Measurements from ENCODE around the gene MBD5. TPM values are rescaled to one million over a fixed set of nuclear protein-coding genes. Genes with fewer than 3 reads are reported as not detected.

MBD5 gene
- total RNA-seq, 1 donor from 2014 or later = 72.5 TPM

DNA sequence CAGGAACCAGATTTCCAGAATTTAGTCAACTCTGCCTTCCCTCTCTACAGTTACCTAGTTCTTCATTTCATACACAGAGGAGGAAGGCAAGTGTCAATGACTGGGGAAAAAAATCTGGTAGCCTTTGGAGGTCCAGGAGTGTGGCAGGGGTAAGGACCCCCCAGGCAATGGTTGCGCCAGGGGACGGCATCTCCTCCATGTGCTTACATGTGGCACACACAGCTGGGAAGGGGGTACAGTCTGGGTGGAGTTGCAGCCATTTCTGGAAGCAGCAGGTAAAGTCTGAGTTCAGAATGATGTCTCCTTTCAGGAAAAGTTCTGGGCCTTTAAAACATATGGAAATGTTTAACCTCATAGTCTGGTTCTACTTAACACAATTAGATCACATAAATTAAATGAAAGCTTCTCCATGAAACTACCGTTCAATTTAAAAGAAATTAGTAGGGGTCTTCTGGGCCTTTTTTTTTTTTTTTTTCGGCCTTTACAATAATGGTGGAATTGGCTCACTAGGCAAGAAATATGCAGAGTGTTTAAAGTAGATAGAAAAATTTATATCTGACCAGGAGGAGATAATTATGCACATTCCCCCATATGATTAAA, 470.0 kb downstream of the MBD5 start:
- intact Hi-C loops (cut with DNase I) = no loop called here
- ATAC-seq (no peak), DNase-seq (ENCODE audit: low spot score) (no peak)

DNA sequence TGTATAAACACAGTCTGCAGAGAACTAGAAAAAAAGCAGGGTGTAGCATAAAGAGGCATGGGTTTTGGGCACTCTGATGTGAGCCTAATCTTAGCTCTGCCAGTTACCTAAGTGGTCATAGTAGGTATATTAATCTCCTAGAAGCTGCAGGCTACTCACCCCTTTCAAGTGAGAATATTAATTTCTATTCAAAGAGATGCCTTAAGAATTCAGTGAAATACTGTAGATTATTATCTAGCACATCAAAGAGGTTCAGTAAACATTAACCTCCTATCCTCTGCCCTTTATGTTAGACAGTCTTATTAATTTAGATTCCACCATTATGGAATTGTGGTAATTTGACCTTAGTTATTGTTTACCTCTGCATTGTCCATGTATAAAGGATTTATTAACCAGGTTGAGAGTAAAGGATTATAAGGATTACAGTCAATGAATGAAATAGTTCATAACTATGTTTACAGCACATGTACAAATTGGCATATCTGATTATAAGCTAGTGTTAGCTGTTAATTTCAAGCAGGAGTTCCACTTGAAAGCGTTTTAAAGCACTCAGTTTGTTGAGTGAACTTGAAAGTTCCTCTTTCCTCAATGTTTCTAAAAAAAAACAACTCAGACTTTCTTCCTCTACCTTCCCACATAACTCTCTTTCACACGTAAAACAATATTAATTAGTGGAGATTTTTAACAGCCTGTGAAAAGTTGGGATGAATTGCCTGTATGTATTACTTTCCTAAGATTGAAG, 473.1 kb downstream of the MBD5 start:
- intact Hi-C loops (cut with DNase I) = no loop called here
- no peak for DNase-seq (ENCODE audit: low spot score)

DNA sequence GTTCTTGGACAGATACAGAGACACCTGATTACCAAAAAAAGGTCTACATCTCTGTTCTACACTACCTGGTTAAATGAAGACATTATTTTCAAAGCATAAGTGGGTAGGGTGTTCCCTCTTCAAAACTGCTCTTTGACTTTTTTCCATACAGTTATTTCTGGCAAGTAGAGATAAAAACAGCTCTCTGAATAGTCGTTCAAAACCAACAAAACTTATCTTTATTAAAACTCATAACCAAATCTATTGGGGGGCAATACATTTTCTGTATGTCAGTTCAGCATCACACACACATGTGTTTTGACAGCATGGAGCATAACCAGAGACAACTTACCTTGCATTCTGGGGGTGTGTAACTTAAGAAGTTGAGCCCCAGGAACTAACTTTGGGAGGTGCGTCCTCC, 474.7 kb downstream of the MBD5 start:
- ATAC-seq (no peak), DNase-seq (ENCODE audit: low spot score) (no peak)
- intact Hi-C loops (cut with DNase I) = no loop called here

More for the DNA sequence above, 473.1 kb downstream of the MBD5 start:
- no peak for ATAC-seq

DNA sequence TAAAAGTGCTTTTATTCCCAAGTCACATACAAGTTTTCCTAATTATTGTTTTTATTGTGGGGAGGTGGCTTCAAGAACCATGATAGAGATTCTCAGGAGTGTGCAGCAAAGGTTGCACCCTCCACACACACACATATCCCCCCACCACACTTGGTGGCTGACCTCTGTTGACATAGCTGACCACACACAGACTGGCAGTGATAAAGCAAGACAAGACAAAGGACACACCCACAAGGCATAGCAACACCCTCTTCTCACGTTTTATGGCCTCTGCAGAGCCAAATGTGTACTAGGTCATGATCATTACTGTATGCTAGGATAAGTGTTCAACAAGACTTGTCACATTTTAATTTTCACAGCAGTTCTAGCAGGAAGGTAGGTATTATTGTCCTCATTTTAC, 480.7 kb downstream of the MBD5 start:
- DNase-seq (ENCODE audit: low spot score) (no peak), ATAC-seq (no peak)
- intact Hi-C loops (cut with DNase I) = no loop called here

DNA sequence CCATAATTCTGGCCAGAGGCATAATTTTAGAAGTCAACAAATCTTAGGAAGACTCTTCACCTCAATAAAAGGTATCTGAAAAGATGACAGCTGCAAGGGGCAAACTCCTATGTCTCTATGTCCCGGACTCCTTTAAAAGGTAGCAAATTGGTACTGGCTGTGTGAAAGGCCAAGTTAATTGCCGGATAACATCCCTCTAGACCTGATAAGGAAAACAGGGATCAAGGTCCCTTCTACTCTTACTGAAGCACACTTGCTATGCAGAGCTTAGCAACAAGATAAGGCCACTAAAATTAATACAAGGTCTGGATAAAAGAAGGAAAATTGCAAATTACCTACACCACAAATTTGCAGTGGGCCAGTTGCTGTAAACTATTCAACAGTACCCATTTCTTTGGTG, 482.6 kb downstream of the MBD5 start:
- DNase-seq (ENCODE audit: low spot score) = no peak
- intact Hi-C loops (cut with DNase I) = no loop called here

DNA sequence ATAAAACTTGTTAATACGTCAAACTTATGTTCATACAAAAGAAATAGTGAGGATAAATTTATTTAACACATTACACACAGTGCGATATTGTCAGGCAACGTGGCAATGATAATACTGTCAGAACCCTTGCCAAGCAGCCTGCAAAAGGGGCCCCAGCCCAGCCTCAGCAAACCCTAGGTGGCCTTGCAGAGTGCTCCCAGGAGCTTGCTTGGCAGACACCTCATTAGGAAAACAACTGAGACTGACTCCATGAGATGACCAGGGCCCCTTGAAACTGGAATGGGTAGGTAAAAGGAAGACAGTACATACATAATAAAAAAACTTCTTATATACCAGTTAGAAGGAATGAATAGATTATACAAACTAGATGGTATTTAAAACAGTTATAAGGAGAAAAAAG, 487.1 kb downstream of the MBD5 start:
- DNase-seq (ENCODE audit: low spot score) (no peak), ATAC-seq (no peak)
- intact Hi-C loops (cut with DNase I) = no loop called here

More for the DNA sequence above, 482.6 kb downstream of the MBD5 start:
- ATAC-seq = no peak

DNA sequence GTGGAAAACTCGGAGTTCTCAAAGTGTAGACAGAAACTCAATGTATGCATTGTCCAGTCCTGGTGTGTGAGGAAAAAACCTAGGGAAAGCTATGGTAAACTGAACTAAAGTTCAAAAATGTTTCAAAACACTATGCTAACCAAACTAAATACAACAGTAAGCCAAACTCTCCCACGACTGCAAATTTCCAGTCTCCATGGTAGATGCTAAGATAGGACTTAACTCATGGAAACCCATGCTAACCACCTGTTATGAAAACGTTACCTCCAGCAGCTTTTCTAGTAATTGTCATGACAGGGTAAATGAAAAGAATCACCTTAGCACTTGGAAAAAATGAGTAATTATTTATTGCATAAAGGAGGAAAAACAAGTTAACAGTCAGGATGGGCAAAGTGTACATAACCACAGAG, 488.0 kb downstream of the MBD5 start:
- no peak for DNase-seq (ENCODE audit: low spot score)
- intact Hi-C loops (cut with DNase I) = no loop called here
- no peak for ATAC-seq

DNA sequence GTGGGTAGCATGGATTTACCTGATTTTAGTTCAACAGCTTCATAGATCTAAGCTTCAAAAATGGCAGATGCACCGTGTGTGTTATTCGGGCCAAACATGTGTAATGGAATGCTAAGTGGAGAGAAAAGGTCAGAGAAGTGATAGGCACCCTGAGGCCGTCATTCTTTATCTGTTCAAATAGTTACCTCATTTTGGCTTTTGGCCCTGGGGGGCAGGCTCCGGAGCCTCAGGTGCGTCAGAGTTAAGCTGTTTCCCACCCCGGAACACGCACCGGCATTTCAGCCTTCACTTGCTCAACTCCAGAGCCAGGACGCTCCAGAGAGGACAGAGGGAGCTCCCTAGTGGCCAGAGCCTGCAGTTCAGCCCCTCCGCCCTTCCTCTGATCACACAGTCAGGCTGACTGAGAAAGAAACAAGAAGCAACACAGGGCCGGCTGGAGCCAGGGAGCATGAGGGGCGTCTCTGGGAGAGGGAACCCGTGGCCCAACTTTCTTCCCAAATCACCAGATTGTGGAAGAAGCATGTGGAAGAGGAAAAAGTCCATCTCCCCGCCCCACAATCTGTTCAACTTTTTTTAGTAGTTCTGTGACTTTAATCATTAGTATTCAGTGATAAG, 488.5 kb downstream of the MBD5 start:
- peak; percentile 88 for DNase-seq (ENCODE audit: low spot score)
- intact Hi-C loops (cut with DNase I) = no loop called here

DNA sequence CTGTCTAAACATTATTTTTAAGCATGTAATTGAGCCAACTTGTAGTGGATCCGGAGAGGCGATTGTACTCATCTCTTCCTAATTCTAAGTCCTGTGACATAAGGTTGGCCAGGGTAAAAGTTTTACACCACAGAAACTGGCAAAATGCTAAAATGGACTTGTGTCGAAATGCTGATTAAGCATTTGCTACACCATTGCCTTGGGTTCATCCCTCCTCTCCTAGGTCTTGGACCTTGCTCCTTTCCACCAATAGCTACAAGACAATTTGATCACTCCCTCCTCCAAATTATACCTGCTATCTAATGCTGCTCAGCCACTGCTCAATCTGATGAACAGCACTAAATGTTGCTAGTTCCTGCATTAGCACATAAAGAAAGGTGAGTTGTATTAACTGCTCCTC, 491.0 kb downstream of the MBD5 start:
- ATAC-seq = no peak

More for the DNA sequence above, 488.5 kb downstream of the MBD5 start:
- peak; percentile 98 for ATAC-seq

DNA sequence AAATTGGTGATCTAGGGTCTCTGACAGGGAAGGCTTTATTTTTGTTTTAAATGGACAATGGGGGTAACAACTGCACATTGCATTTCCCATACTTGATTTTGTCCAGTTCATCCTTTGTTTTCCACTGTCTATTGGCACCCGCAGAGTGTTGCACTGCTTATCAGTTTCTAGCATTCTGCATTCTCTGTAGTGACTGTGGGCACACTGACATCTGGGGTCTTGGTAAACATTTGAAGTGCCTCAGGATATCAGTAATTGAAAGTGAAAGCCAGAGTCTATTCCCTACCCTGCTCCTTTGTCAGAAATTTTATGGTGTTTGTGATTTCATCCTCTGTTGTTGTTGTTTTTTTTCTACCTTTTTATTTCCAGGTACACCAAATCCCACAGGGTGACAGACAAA, 491.6 kb downstream of the MBD5 start:
- ATAC-seq (no peak), DNase-seq (ENCODE audit: low spot score) (no peak)
- intact Hi-C loops (cut with DNase I) = no loop called here

More for the DNA sequence above, 491.0 kb downstream of the MBD5 start:
- DNase-seq (ENCODE audit: low spot score) = no peak
- intact Hi-C loops (cut with DNase I) = no loop called here

DNA sequence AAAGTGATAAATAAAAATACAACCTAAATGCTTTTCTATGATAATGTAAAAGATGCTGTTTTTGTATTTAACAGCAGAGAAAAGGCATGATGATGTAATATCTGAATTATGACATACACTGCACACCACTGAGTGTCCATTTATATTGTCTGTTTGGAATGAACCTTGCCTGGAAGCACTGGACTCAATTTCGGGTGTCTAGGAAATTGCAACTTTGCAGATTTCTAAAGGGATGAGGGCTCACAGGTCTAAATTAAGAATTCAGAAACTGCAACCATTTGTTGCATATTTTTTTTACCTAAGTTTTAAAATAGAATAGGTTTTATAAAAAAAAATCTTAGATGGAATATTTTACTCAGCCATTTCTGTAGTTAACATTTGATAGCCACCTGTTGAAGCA, 492.5 kb downstream of the MBD5 start:
- intact Hi-C loops (cut with DNase I) = no loop called here
- DNase-seq (ENCODE audit: low spot score) = no peak
- no peak for ATAC-seq

DNA sequence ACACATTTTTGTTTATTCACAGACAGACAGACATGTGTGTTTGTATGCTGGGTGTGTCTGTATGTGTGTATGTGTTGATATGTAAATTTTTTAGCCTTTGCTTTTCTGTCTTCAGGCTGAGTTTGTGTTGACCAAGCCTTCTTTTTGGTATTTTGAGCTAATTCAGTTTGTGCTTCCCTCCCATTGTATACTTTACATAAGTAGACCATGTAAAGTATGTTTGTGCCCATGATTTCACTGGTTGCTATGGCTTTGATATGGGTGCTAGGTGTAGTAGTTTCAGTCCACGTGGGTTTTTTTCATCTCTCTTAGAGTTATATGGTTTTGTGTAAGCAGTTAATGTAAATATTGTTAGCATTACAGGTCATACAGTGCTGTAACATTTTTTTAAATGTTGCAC, 494.2 kb downstream of the MBD5 start:
- intact Hi-C loops (cut with DNase I) = no loop called here
- DNase-seq (ENCODE audit: low spot score) = no peak
- ATAC-seq = no peak

DNA sequence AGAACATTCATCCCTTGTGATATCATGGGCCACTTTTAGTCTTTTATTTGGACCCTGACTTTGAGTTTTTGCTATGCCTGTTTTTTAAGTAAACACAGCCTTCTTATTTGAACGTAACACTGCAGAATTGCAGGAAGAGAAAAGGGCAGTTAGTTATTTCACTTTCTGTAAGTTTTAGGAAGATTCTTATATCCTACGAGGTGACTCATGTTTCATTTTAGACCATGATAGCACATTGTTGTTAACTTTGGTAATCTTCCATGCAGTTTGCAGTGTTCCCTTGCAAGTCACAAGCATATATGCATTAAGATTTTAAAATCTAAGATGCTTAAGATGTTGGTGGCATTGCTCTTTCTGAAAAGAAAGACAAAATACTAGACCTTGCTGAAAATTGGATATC, 495.1 kb downstream of the MBD5 start:
- ATAC-seq = no peak
- intact Hi-C loops (cut with DNase I) = no loop called here
- DNase-seq (ENCODE audit: low spot score) = no peak

DNA sequence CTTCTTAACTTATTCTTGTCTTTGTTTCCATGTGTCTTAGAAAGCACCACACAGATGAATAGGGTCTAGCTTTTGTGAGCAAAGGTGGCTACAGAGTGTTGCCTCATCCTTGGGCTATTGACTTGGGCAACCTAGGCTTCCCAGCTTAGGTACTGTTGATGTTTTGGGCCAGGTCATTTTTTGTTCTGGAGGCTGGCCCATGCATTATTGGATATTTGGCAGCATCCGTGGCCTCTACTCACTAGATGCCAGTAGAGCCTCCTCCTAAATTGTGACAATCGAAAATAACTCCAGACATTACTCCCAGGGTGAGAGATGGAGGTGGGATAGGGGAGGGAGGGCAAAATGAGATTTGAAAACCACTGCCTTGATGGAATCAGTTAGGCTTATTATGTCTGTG, 496.4 kb downstream of the MBD5 start:
- intact Hi-C loops (cut with DNase I) = no loop called here
- ATAC-seq (no peak), DNase-seq (ENCODE audit: low spot score) (no peak)

DNA sequence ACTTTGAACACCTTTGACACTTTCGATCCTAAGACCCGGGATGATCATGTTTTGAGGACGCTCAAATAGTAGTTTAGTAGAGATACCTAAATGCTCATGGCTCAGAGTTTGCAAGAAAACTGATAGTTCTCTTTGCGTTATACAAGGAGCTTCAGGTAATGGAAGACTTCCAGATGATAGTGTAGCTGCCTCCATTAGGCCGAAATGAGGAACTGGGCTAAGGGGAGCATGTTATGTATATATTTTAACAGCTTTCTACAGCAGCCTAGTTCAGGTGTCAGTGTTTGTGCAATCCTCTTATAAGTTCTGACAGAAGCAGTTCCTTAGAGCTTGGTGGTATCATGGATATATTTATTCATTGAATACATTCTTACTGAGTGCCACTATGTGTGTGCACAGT, 496.9 kb downstream of the MBD5 start:
- intact Hi-C loops (cut with DNase I) = no loop called here
- DNase-seq (ENCODE audit: low spot score) (no peak), ATAC-seq (no peak)

DNA sequence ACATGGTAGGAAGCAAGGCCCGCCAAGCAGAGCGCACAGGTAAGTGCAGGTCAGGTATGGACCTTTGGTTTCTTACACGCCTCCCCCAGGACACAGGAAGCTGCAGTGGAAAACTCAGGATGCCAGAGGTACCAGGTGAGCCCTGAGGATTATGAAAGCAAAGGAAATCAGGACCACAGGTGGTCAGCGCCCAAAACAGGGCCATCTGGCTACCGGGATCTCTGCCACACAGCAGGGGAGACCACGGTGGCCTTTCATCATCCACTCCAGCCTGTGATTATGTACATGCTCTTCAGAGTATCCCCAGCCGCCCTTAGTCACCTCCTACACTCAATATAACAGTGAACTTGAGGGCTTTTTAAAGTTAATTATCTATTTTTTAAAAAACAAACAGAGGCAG, 498.1 kb downstream of the MBD5 start:
- no peak for DNase-seq (ENCODE audit: low spot score)
- intact Hi-C loops (cut with DNase I) = no loop called here
- no peak for ATAC-seq

DNA sequence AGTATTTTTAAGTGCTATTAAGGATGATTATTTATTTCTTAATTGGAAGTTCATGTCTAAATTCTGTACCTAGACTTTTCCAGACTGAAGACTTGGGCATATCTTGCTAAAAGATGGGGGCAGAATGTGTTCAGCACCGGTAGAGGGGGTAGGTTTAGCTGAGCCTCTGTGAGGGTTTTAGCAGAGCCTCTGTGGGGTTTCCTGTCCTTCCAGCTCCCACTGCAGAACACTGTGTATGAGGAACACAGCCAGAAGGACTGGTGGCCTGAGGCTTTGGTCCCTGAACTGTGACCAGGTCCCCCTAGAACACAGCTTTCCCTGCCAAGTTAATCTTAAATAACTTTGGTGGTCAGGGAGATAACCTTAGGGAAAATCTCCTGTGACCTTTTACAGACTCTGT, 500.3 kb downstream of the MBD5 start:
- ATAC-seq (no peak), DNase-seq (ENCODE audit: low spot score) (no peak)
- intact Hi-C loops (cut with DNase I) = no loop called here

DNA sequence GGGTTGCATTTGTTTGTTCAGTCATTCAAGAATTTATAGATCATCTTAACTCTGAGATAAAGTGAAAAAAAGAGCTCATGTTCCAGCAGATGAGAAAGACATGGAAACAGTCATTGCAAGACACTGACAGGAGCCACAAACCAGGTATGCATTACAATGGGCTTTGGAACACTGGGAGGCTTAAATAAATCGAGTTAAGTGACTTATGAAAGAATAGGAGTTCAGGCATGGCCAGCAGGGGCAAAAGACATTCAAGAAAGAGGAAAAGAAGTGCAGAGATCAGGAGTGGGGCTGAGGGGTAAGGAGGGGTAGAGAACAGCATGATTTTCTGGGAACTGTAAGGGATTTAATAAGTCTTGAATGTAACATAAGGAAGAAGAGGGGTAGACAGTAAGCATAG, 502.4 kb downstream of the MBD5 start:
- ATAC-seq (no peak), DNase-seq (ENCODE audit: low spot score) (no peak)
- intact Hi-C loops (cut with DNase I) = no loop called here

DNA sequence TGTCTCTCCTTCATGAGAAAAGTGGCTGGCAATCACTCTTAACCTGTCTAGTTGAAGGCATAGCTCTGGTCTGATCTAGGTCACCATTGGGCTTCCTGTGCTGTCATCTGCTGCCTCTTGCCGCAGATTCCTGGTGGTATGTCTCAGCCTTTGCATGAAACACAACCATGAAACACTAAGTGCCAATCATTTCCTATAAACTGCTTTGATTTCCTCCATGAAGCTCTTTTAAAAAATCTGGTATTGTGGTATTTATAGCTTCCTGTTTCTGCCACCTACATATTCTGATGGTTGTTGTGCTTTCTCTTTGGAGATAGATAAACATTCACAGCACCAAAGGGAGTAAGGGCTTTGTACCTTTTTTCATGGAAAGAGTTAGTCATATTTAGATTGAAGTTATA, 503.6 kb downstream of the MBD5 start:
- DNase-seq (ENCODE audit: low spot score) = no peak
- ATAC-seq = no peak
- intact Hi-C loops (cut with DNase I) = no loop called here

DNA sequence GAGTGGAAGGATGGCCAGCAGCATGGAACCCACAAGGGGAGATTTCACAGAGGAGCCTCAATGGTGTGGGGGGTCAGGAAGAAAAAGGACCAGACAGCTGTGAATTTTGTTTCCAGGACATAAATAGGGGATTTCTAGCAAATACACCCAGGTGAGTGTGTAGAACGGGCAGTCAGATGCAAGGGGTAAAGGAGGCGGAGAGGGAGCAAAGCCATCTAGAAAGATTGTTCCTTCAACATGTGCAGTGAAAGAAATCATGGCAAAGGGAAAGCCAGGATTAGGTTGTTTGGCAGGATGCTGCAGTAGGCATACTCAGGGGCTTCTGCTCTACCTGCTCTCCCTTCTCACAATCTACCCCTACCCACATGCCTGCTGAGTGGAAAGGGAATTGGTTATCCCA, 504.2 kb downstream of the MBD5 start:
- intact Hi-C loops (cut with DNase I) = no loop called here
- no peak for DNase-seq (ENCODE audit: low spot score)
- no peak for ATAC-seq

Data from sciatic nerve (tissue), 2 donors.